OCI-M1 (cell line): ENCODE results near the gene PATL2.
"Not testable (repeated sequence)": the region's sequence is repeated elsewhere in the genome, so short reads cannot be mapped to it uniquely, and the experiment has no call there.

ENCODE experiments used
- DNase-seq: peaks from one replicate; lab custom pipeline; 2025; lab: John Stamatoyannopoulos, UW

The PATL2 gene

DNA sequence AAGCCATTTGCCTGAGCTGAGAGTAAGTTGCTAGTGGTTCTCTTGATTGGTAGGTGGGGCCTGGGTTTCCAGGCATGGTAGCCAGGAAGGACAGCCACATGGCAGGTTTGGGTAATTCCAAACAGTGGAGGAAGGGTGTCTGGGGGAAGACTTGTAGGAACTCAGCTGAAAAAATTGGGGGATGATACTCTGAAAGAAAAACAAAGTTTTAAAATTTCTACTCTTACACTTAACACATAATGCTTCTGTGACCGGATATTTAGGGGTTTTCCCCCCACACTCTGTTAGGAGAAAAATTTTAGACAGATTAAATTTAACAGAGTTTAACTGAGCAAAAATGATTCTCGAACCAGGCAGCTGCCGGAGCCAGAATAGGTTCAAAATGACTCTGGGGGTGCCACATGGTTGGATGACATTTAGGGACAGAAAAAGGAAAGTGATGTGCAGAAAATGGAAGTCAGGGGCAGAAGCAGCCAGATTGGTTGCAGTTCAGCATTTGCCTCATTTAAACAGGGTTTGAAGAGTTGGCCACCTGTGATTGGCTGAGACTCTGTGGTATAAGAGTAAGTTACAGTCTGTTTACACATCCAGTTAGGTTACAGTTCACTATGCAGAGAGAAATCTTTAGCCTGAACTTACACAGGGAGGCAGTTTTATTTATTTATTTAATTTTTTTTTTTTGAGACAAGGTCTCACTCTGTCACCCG lies 8.3 kb upstream of the PATL2 start:
- DNase-seq, result peak; percentile 92

DNA sequence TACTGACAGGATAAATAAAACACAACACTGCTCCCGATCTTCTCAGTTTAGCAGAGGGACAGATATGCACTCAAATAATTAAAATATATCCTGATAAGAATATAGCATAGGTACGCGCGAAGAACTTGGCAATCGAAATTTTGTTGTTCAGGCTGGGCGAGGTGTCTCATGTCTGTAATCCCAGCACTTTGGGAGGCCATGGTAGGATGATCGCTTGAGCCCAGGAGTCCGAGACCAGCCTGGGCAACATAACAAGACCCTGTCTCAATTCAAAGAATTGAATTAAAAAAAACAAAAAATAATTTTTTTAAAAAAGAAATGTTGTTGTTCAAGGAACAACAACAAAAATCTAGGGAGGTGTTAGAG lies 7.8 kb upstream of the PATL2 start:
- peak; percentile 72 for DNase-seq

- DNase-seq, result peak; percentile 50
Measured at GRCh38 chr15:44718180-44718926, 7.2 kb upstream of the PATL2 start.

- DNase-seq, result peak; percentile 32
Measured at GRCh38 chr15:44716983-44717602, 6.0 kb upstream of the PATL2 start.

GRCh38 chr15:44715797-44716334 lies 4.7 kb upstream of the PATL2 start:
- no peak for DNase-seq

GRCh38 chr15:44715142-44715796 lies 4.1 kb upstream of the PATL2 start:
- no peak for DNase-seq

GRCh38 chr15:44713006-44713966 lies 2.2 kb upstream of the PATL2 start:
- DNase-seq, result peak; percentile 58

- peak; percentile 91 for DNase-seq
Measured at GRCh38 chr15:44712346-44713005, 1.4 kb upstream of the PATL2 start.

DNA sequence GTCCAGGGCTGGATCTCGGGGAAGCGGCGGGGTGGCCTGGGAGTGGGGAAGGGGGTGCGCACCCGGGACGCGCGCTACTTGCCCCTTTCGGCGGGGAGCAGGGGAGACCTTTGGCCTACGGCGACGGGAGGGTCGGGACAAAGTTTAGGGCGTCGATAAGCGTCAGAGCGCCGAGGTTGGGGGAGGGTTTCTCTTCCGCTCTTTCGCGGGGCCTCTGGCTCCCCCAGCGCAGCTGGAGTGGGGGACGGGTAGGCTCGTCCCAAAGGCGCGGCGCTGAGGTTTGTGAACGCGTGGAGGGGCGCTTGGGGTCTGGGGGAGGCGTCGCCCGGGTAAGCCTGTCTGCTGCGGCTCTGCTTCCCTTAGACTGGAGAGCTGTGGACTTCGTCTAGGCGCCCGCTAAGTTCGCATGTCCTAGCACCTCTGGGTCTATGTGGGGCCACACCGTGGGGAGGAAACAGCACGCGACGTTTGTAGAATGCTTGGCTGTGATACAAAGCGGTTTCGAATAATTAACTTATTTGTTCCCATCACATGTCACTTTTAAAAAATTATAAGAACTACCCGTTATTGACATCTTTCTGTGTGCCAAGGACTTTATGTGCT lies 721 bp upstream of the PATL2 start:
- peak; percentile 66 for DNase-seq

DNA sequence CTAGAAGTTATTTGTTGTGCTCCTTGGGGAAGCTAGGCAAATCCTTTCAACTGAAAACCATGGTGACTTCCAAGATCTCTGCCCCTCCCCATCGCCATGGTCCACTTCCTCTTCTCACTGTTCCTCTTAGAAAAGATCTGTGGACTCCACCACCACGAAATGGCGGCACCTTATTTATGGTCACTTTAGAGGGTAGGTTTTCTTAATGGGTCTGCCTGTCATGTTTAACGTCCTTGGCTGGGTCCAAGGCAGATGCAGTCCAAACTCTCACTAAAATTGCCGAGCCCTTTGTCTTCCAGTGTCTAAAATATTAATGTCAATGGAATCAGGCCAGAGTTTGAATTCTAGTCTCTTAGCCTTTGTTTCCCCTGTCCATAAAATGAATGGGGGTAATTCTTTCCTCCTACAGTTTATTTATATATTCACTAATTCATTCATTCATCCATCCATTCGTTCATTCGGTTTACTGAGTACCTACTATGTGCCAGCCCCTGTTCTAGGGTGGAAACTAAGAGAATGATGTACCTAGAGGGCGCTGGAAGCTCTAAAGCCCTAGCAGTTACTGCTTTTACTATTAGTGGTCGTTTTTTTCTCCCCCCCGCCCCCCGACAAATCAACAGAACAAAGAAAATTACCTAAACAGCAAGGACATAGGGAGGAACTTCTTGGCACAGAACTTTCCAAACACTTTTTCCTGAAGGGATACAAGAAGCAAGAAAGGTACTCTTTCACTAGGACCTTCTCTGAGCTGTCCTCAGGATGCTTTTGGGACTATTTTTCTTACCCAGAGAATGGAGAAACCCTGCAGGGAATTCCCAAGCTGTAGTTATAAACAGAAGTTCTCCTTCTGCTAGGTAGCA lies 657 bp downstream of the PATL2 start:
- DNase-seq, result peak; percentile 92

- DNase-seq, result no peak
Measured at GRCh38 chr15:44706946-44707636, 4.0 kb downstream of the PATL2 start.

GRCh38 chr15:44706401-44706800 lies 4.7 kb downstream of the PATL2 start:
- no peak for DNase-seq

- peak; percentile 13 for DNase-seq
Measured at GRCh38 chr15:44705986-44706385, 5.1 kb downstream of the PATL2 start.

DNA sequence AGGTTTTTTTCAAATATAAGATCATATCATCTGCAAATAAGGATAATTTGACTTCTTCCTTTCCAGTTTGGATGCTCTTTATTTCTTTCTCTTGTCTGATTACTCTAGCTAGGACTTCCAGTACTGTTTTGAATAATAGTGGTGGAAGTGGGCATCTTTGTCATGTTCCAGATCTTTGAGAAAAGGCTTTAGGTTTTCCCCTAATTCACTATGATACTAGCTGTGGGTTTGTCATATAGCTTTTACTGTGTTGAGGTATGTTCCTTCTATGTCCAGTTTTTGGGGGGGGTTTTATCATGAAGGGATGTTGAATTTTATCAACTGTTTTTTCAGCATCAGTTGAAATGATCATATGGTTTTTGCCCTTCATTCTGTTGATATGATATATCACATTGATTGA lies 10.4 kb downstream of the PATL2 start:
- not testable (repeated sequence) for DNase-seq

- no peak for DNase-seq
Measured at GRCh38 chr15:44698641-44699040, 12.5 kb downstream of the PATL2 start.

GRCh38 chr15:44697014-44697413 lies 14.1 kb downstream of the PATL2 start:
- DNase-seq, result no peak

GRCh38 chr15:44695294-44695693 lies 15.8 kb downstream of the PATL2 start:
- DNase-seq, result no peak

- DNase-seq, result no peak
Measured at GRCh38 chr15:44694416-44694815, 16.7 kb downstream of the PATL2 start.

DNA sequence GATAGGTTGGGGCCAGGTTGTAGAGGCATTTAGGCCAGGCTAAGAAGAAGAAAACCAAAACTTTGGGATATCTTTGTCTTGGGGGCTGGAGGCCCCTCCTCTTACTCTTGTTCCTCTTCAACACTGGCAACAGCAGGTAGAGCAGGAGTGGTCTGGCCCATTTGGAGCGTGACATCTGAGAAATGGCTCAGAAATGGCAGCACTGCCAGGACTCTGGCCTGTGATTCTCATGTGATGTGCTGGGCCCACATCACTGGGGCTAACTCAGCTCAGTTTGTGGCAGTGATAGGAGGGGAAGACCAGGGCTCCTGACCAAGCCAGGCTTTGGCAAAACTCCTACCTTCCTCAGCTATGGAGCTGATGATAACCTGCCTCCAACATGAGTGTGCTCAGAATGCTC lies 18.5 kb downstream of the PATL2 start:
- no peak for DNase-seq
